ENCODE data around the gene SERGEF. TPM values are rescaled to one million over a fixed set of nuclear protein-coding genes. Genes with fewer than 3 reads are reported as not detected.
"Not testable (repeated sequence)": the region's sequence is repeated elsewhere in the genome, so short reads cannot be mapped to it uniquely, and the experiment has no call there.

The SERGEF gene
- total RNA-seq, 1 donor from 2014 or later = 32.4 TPM

GRCh38 chr11:17877886-17878285 is 135.0 kb downstream of the SERGEF start:
- Mint-ChIP-seq H3K4me3 (ENCODE audit: low read depth) (no peak overlapping the region), H3K27me3 (no peaks in the 10 kb centered on the region), H3K9me3 (ENCODE audit: low read depth) (no peaks in the 10 kb centered on the region), H3K27ac (no peak overlapping the region), H3K36me3 (ENCODE audit: insufficient read depth) (no peaks in the 10 kb centered on the region), H3K4me1 (ENCODE audit: low read depth) (no peaks in the 10 kb centered on the region)
- TF ChIP-seq, protein P1, sequence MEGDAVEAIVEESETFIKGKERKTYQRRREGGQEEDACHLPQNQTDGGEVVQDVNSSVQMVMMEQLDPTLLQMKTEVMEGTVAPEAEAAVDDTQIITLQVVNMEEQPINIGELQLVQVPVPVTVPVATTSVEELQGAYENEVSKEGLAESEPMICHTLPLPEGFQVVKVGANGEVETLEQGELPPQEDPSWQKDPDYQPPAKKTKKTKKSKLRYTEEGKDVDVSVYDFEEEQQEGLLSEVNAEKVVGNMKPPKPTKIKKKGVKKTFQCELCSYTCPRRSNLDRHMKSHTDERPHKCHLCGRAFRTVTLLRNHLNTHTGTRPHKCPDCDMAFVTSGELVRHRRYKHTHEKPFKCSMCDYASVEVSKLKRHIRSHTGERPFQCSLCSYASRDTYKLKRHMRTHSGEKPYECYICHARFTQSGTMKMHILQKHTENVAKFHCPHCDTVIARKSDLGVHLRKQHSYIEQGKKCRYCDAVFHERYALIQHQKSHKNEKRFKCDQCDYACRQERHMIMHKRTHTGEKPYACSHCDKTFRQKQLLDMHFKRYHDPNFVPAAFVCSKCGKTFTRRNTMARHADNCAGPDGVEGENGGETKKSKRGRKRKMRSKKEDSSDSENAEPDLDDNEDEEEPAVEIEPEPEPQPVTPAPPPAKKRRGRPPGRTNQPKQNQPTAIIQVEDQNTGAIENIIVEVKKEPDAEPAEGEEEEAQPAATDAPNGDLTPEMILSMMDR (IDR thresholded peaks at IDR 0.05; ENCODE audit: unreplicated experiment) = no peak
- DNase-seq (ENCODE audit: low spot score, unreplicated experiment) = no peak

- no peak overlapping the region for H3K4me3 Mint-ChIP-seq (ENCODE audit: low read depth)
- H3K27ac Mint-ChIP-seq = no peak overlapping the region
- no peak for DNase-seq (ENCODE audit: low spot score, unreplicated experiment)
- TF ChIP-seq, protein P1 (IDR thresholded peaks at IDR 0.05; ENCODE audit: unreplicated experiment) = no peak
- no peaks in the 10 kb centered on the region for H3K9me3 Mint-ChIP-seq (ENCODE audit: low read depth)
- H3K36me3 Mint-ChIP-seq (ENCODE audit: insufficient read depth) = peaks cover 2% of the 10 kb centered on the region
- H3K4me1 Mint-ChIP-seq (ENCODE audit: low read depth) = no peaks in the 10 kb centered on the region
- H3K27me3 Mint-ChIP-seq = no peaks in the 10 kb centered on the region
Measured at GRCh38 chr11:17876827-17877226, 136.0 kb downstream of the SERGEF start.

DNA sequence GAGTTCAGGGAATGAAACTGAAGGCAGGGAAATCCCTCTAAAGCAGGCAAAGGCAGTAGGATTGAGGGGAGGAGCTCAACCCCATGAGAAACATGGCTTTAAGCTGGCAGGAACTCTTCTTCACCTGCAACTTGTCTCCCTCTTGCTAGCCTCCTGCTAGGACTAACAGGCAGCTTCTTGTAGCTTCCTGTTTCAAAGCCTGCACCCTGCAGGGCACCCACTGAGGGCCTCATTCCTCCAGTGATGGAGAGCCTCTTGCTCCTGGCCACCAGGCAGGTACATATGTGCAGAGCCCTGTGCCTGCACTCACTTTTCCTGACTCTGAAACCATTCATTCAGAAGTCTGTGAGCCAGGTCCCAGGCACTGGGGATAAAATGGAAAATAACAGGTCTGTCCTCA is 137.0 kb downstream of the SERGEF start:
- no peak overlapping the region for H3K4me3 Mint-ChIP-seq (ENCODE audit: low read depth)
- peaks cover 2% of the 10 kb centered on the region for H3K36me3 Mint-ChIP-seq (ENCODE audit: insufficient read depth)
- no peaks in the 10 kb centered on the region for H3K9me3 Mint-ChIP-seq (ENCODE audit: low read depth)
- DNase-seq (ENCODE audit: low spot score, unreplicated experiment) = no peak
- no peak overlapping the region for H3K27ac Mint-ChIP-seq
- TF ChIP-seq, protein P1 (IDR thresholded peaks at IDR 0.05; ENCODE audit: unreplicated experiment) = no peak
- no peaks in the 10 kb centered on the region for H3K4me1 Mint-ChIP-seq (ENCODE audit: low read depth)
- H3K27me3 Mint-ChIP-seq = no peaks in the 10 kb centered on the region

- no peak for DNase-seq (ENCODE audit: low spot score, unreplicated experiment)
- Mint-ChIP-seq H3K27ac (no peak overlapping the region), H3K4me1 (ENCODE audit: low read depth) (no peaks in the 10 kb centered on the region), H3K9me3 (ENCODE audit: low read depth) (peaks cover 7% of the 10 kb centered on the region), H3K27me3 (no peaks in the 10 kb centered on the region), H3K36me3 (ENCODE audit: insufficient read depth) (peaks cover 6% of the 10 kb centered on the region), H3K4me3 (ENCODE audit: low read depth) (no peak overlapping the region)
- TF ChIP-seq, protein P1 (IDR thresholded peaks at IDR 0.05; ENCODE audit: unreplicated experiment) = no peak
Measured at GRCh38 chr11:17873586-17873985, 139.3 kb downstream of the SERGEF start.

- not testable (repeated sequence) for H3K4me1 Mint-ChIP-seq (ENCODE audit: low read depth); H3K27ac Mint-ChIP-seq
Measured at GRCh38 chr11:17868398-17868797, 144.4 kb downstream of the SERGEF start.

DNA sequence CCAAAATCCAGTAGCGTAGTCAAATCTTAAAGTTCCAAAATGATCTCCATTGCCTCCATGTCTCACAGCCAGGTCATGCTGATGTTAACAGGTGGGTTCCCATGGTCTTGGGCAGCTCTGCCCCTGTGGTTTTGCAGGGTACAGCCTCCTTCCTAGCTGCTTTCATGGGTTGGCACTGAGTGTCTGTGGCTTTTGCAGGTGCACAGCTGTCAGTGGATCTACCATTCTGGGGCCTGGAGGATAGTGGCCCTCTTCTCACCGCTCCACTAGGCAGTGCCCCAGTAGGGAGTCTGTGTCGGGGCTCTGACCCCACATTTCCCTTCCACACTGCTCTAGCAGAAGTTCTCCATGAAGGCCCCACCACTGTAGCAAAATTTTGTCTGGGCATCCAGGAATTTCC is 145.5 kb downstream of the SERGEF start:
- TF ChIP-seq, protein P1 (IDR thresholded peaks at IDR 0.05; ENCODE audit: unreplicated experiment) = no peak
- no peaks in the 10 kb centered on the region for H3K4me1 Mint-ChIP-seq (ENCODE audit: low read depth)
- H3K36me3 Mint-ChIP-seq (ENCODE audit: insufficient read depth) = peaks cover 11% of the 10 kb centered on the region
- H3K9me3 Mint-ChIP-seq (ENCODE audit: low read depth) = peaks cover 13% of the 10 kb centered on the region
- H3K27me3 Mint-ChIP-seq = no peaks in the 10 kb centered on the region
- DNase-seq (ENCODE audit: low spot score, unreplicated experiment) = no peak
- no peak overlapping the region for H3K27ac Mint-ChIP-seq
- no peak overlapping the region for H3K4me3 Mint-ChIP-seq (ENCODE audit: low read depth)

More at GRCh38 chr11:17868398-17868797, 144.4 kb downstream of the SERGEF start:
- DNase-seq (ENCODE audit: low spot score, unreplicated experiment); H3K27me3 Mint-ChIP-seq; H3K4me3 Mint-ChIP-seq (ENCODE audit: low read depth): not testable (repeated sequence)
- H3K36me3 Mint-ChIP-seq (ENCODE audit: insufficient read depth) = peaks cover 13% of the 10 kb centered on the region
- peaks cover 13% of the 10 kb centered on the region for H3K9me3 Mint-ChIP-seq (ENCODE audit: low read depth)
